ENCODE results near the gene LIMS1.
"Not testable (repeated sequence)": the region's sequence is repeated elsewhere in the genome, so short reads cannot be mapped to it uniquely, and the experiment has no call there.

GRCh38 chr2:108556581-108556980, 22.3 kb downstream of the LIMS1 start:
- TF ChIP-seq, protein P1, sequence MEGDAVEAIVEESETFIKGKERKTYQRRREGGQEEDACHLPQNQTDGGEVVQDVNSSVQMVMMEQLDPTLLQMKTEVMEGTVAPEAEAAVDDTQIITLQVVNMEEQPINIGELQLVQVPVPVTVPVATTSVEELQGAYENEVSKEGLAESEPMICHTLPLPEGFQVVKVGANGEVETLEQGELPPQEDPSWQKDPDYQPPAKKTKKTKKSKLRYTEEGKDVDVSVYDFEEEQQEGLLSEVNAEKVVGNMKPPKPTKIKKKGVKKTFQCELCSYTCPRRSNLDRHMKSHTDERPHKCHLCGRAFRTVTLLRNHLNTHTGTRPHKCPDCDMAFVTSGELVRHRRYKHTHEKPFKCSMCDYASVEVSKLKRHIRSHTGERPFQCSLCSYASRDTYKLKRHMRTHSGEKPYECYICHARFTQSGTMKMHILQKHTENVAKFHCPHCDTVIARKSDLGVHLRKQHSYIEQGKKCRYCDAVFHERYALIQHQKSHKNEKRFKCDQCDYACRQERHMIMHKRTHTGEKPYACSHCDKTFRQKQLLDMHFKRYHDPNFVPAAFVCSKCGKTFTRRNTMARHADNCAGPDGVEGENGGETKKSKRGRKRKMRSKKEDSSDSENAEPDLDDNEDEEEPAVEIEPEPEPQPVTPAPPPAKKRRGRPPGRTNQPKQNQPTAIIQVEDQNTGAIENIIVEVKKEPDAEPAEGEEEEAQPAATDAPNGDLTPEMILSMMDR (IDR thresholded peaks at IDR 0.05), result not testable (repeated sequence)
- not testable (repeated sequence) for TF ChIP-seq EZH2 (IDR thresholded peaks at IDR 0.05)
